ENCODE results near the gene UBE2D1.

The UBE2D1 gene

DNA sequence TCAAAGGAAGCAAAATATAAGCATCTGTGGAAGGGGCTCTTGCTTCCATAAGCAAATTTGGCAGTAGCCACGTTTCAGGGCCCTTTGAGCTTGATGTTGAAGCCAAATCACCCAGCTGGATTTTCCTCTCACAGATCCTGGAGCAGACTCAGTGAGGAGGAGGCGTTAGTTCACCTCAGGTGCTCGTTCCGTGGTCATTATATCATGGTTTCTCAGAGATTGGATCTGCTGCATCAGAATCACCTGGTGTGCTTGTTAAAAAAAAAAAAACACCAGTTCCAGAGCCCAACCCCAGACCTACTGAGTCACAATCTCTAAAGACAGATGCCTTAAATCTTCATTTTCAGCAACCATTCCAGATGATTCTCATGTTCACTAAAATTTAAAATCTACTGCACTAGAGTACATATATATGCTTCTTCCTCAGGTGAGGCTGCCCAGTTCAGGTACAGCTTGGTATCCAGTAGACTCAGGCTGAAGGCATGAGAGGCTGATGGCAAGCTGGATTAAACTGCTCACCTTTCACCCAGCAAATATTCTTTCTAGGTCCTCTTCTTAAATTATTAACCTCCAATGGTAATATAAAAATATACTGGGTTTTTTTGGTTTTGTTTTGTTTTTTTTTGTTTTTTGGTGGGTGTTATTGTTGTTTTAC is 75.3 kb downstream of the UBE2D1 start:
- no peak overlapping the region for H2AFZ ChIP-seq (ENCODE audit: low read depth, low read length)
- no peak overlapping the region for H3K4me3 ChIP-seq (ENCODE audit: low read depth in 1 of 2, low read length in 2 of 2)
- no peaks in the 10 kb centered on the region for H3K4me1 ChIP-seq (ENCODE audit: insufficient read depth, low read length)
- H3K27me3 ChIP-seq (ENCODE audit: insufficient read depth, low read length, poor library complexity): no peaks in the 10 kb centered on the region
- no peak overlapping the region for H3K27ac ChIP-seq (ENCODE audit: low read length)
- no peaks in the 10 kb centered on the region for H3K79me2 ChIP-seq (ENCODE audit: insufficient read depth, low read length)
- ATAC-seq (ENCODE audit: insufficient read depth, low read depth): no peak
- DNase-seq: no peak
- H3K36me3 ChIP-seq (ENCODE audit: insufficient read depth, low read length): no peaks in the 10 kb centered on the region
- no peaks in the 10 kb centered on the region for H4K20me1 ChIP-seq (ENCODE audit: insufficient read depth, low read length)
- TF ChIP-seq EZH2 (IDR thresholded peaks at IDR 0.05; ENCODE audit: borderline replicate concordance, low read depth, low read length, severe bottlenecking): no peak
- TF ChIP-seq, protein P1, sequence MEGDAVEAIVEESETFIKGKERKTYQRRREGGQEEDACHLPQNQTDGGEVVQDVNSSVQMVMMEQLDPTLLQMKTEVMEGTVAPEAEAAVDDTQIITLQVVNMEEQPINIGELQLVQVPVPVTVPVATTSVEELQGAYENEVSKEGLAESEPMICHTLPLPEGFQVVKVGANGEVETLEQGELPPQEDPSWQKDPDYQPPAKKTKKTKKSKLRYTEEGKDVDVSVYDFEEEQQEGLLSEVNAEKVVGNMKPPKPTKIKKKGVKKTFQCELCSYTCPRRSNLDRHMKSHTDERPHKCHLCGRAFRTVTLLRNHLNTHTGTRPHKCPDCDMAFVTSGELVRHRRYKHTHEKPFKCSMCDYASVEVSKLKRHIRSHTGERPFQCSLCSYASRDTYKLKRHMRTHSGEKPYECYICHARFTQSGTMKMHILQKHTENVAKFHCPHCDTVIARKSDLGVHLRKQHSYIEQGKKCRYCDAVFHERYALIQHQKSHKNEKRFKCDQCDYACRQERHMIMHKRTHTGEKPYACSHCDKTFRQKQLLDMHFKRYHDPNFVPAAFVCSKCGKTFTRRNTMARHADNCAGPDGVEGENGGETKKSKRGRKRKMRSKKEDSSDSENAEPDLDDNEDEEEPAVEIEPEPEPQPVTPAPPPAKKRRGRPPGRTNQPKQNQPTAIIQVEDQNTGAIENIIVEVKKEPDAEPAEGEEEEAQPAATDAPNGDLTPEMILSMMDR (IDR thresholded peaks at IDR 0.05; ENCODE audit: borderline replicate concordance, extremely low read depth, low read length, poor library complexity, severe bottlenecking): no peak
- no peak overlapping the region for H3K4me2 ChIP-seq (ENCODE audit: insufficient read depth, low read length)
- no peak overlapping the region for H3K9ac ChIP-seq (ENCODE audit: low read depth, low read length)
- H3K9me3 ChIP-seq (ENCODE audit: insufficient read depth, low read length, severe bottlenecking): no peaks in the 10 kb centered on the region

- Histone ChIP-seq H3K79me2 (ENCODE audit: insufficient read depth, low read length) (no peaks in the 10 kb centered on the region), H3K4me1 (ENCODE audit: insufficient read depth, low read length) (no peaks in the 10 kb centered on the region), H3K9me3 (ENCODE audit: insufficient read depth, low read length, severe bottlenecking) (no peaks in the 10 kb centered on the region), H3K27ac (ENCODE audit: low read length) (no peak overlapping the region), H4K20me1 (ENCODE audit: insufficient read depth, low read length) (no peaks in the 10 kb centered on the region), H3K4me3 (ENCODE audit: low read depth in 1 of 2, low read length in 2 of 2) (no peak overlapping the region), H3K36me3 (ENCODE audit: insufficient read depth, low read length) (no peaks in the 10 kb centered on the region), H3K9ac (ENCODE audit: low read depth, low read length) (no peak overlapping the region), H2AFZ (ENCODE audit: low read depth, low read length) (no peak overlapping the region), H3K4me2 (ENCODE audit: insufficient read depth, low read length) (no peak overlapping the region), H3K27me3 (ENCODE audit: insufficient read depth, low read length, poor library complexity) (no peaks in the 10 kb centered on the region)
- TF ChIP-seq, protein P1 (IDR thresholded peaks at IDR 0.05; ENCODE audit: borderline replicate concordance, extremely low read depth, low read length, poor library complexity, severe bottlenecking): no peak
- no peak for TF ChIP-seq EZH2 (IDR thresholded peaks at IDR 0.05; ENCODE audit: borderline replicate concordance, low read depth, low read length, severe bottlenecking)
- DNase-seq (no peak), ATAC-seq (ENCODE audit: insufficient read depth, low read depth) (no peak)
Measured at GRCh38 chr10:58412502-58412961, 77.7 kb downstream of the UBE2D1 start.

DNA sequence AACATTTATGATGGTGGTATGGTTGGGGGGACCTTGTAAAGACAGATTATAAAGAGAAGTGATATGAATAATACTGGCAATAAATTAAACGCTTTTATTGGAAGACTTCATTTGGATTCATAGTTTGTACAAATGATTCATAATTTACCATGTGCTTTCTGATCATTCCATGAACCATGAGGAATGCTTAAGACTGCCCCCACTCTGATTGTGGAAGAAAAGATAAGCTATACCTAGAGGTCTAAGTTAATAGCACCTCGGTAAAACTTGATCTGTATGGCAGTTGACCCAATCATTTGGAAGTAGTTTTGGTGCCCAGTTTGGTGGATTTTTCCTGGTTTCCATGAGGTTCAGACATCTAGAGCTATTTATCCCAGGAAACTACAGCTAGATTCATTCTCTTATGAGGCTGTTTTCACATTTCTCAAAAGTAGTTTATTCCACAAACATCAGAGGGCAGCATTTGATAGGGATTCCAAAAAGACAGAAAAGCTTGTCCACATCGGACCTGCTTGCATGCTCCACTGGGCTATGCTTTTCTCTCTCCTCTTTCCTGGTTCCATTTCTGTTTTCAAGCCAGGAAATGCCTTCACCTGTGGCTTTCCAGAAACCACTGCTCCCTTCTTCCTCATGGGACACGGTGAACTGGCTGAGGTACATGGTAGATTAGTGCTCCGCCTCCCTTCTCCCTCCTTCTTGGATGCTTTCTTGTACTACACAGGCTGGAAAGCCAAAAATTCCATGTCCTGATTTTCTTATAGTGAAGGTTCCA is 79.7 kb downstream of the UBE2D1 start:
- Histone ChIP-seq H3K4me1 (ENCODE audit: insufficient read depth, low read length) (no peaks in the 10 kb centered on the region), H3K36me3 (ENCODE audit: insufficient read depth, low read length) (no peaks in the 10 kb centered on the region), H2AFZ (ENCODE audit: low read depth, low read length) (no peak overlapping the region), H3K27ac (ENCODE audit: low read length) (no peak overlapping the region), H3K79me2 (ENCODE audit: insufficient read depth, low read length) (no peaks in the 10 kb centered on the region), H3K27me3 (ENCODE audit: insufficient read depth, low read length, poor library complexity) (no peaks in the 10 kb centered on the region), H3K9ac (ENCODE audit: low read depth, low read length) (no peak overlapping the region), H3K4me3 (ENCODE audit: low read depth in 1 of 2, low read length in 2 of 2) (no peak overlapping the region), H4K20me1 (ENCODE audit: insufficient read depth, low read length) (no peaks in the 10 kb centered on the region), H3K4me2 (ENCODE audit: insufficient read depth, low read length) (no peak overlapping the region), H3K9me3 (ENCODE audit: insufficient read depth, low read length, severe bottlenecking) (no peaks in the 10 kb centered on the region)
- DNase-seq: no peak
- ATAC-seq (ENCODE audit: insufficient read depth, low read depth): no peak
- TF ChIP-seq EZH2 (IDR thresholded peaks at IDR 0.05; ENCODE audit: borderline replicate concordance, low read depth, low read length, severe bottlenecking): no peak
- TF ChIP-seq, protein P1 (IDR thresholded peaks at IDR 0.05; ENCODE audit: borderline replicate concordance, extremely low read depth, low read length, poor library complexity, severe bottlenecking): peak; percentile 17

Measured in DND-41 (cell line).